ENCODE measurements around the gene KANSL1. TPM values are rescaled to one million over a fixed set of nuclear protein-coding genes. Genes with fewer than 3 reads are reported as not detected.
A peak's percentile ranks its signal among the peaks of the same experiment; 100 is the strongest.

The KANSL1 gene
- total RNA-seq, 2 donors from 2014 or later, result 68.2 to 190 TPM

DNA sequence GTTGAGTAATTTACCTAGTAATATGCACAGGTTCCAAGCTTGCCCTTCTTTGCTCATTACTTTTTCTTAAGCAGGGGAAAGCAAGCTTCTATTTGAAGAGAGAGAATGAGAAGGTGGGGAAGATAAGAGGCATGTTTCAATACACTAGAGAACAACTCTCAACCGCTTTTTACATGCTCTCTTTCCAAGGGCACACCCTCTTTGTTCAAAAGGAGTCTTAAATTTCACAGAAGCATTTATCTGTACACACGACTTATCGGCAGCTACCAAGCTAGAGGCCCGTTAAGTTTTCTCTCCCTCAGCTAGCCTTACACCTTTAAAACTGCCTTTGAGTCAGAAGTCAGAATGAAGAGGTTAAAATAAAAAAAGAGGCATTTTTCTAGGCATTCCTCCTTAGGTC lies 114.6 kb downstream of the KANSL1 start:
- 27 to 45% methylated on average over 4 of the region's 4 CpGs for WGBS, 2 donors
- DNase-seq (no peak), ATAC-seq (no peak)
- H3K9me3 ChIP-seq, result no peaks in the 10 kb centered on the region
- no peaks in the 10 kb centered on the region for H3K36me3 ChIP-seq (replicated peaks in 1 of 2; ENCODE audit: insufficient read depth in 1 of 2, low read depth in 2 of 2)
- H3K4me1 ChIP-seq, result peaks cover 37% of the 10 kb centered on the region
- H3K4me3 ChIP-seq, result no peak overlapping the region
- intact Hi-C loops (cut with DNase I), result no loop called here
- H3K27ac ChIP-seq, result no peak overlapping the region
- no peaks in the 10 kb centered on the region for H3K27me3 ChIP-seq
- TF ChIP-seq POLR2A (IDR thresholded peaks at IDR 0.05), result no peak
- TF ChIP-seq, protein P1, sequence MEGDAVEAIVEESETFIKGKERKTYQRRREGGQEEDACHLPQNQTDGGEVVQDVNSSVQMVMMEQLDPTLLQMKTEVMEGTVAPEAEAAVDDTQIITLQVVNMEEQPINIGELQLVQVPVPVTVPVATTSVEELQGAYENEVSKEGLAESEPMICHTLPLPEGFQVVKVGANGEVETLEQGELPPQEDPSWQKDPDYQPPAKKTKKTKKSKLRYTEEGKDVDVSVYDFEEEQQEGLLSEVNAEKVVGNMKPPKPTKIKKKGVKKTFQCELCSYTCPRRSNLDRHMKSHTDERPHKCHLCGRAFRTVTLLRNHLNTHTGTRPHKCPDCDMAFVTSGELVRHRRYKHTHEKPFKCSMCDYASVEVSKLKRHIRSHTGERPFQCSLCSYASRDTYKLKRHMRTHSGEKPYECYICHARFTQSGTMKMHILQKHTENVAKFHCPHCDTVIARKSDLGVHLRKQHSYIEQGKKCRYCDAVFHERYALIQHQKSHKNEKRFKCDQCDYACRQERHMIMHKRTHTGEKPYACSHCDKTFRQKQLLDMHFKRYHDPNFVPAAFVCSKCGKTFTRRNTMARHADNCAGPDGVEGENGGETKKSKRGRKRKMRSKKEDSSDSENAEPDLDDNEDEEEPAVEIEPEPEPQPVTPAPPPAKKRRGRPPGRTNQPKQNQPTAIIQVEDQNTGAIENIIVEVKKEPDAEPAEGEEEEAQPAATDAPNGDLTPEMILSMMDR (IDR thresholded peaks at IDR 0.05), result no peak

DNA sequence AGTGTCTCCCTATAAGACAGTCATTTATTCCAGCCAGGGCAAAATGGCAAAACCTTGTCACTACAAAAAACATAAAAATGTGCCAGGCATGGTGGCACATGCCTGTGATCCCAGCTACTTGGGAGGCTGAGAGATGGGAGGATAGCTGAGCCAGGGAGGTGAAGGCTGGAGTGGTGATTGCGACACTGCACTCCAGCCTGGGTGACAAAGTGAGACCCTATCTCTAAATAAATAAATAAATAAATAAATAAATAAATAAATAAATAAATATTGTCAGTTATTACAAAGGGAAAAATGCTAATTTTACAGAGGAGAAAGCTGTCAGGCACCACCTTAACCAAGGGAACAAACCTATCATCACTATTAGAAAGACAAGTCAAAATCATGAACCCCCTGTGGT lies 118.7 kb downstream of the KANSL1 start:
- TF ChIP-seq, protein P1 (IDR thresholded peaks at IDR 0.05), result no peak
- TF ChIP-seq POLR2A (IDR thresholded peaks at IDR 0.05), result no peak
- 94 to 96% methylated on average over 1 of the region's 1 CpG for WGBS, 2 donors
- ATAC-seq (no peak), DNase-seq (no peak)
- no peaks in the 10 kb centered on the region for H3K36me3 ChIP-seq (replicated peaks in 1 of 2; ENCODE audit: insufficient read depth in 1 of 2, low read depth in 2 of 2)
- intact Hi-C loops (cut with DNase I), result no loop called here
- H3K27ac ChIP-seq, result no peak overlapping the region
- peaks cover 26% of the 10 kb centered on the region for H3K4me1 ChIP-seq
- no peak overlapping the region for H3K4me3 ChIP-seq
- H3K27me3 ChIP-seq, result no peaks in the 10 kb centered on the region
- no peaks in the 10 kb centered on the region for H3K9me3 ChIP-seq

DNA sequence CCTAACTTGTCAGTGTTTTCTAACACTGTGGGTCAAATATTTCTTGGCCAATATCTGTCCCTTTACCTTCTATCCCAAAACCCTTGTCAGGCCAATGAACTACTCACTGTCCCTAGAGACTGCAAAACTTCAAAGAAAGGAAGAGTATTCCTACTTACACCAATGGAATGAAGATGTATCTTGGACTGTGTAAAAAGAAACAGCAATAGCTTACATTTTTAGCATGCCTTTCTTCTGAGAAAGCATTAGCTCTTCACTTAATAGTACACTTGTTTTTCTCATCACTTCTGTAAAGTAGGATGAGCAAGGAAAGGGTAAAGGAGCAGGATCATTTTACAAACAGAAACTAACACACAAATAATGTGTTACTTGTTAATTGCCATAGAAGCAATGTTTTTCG lies 120.2 kb downstream of the KANSL1 start:
- H3K27me3 ChIP-seq, result no peaks in the 10 kb centered on the region
- 96 to 100% methylated on average over 1 of the region's 1 CpG for WGBS, 2 donors
- no peaks in the 10 kb centered on the region for H3K36me3 ChIP-seq (replicated peaks in 1 of 2; ENCODE audit: insufficient read depth in 1 of 2, low read depth in 2 of 2)
- H3K27ac ChIP-seq, result no peak overlapping the region
- ATAC-seq, result no peak
- TF ChIP-seq, protein P1 (IDR thresholded peaks at IDR 0.05), result no peak
- no peak for TF ChIP-seq POLR2A (IDR thresholded peaks at IDR 0.05)
- peaks cover 17% of the 10 kb centered on the region for H3K4me1 ChIP-seq
- H3K4me3 ChIP-seq, result no peak overlapping the region
- no peaks in the 10 kb centered on the region for H3K9me3 ChIP-seq
- no peak for DNase-seq
- intact Hi-C loops (cut with DNase I), result no loop called here

DNA sequence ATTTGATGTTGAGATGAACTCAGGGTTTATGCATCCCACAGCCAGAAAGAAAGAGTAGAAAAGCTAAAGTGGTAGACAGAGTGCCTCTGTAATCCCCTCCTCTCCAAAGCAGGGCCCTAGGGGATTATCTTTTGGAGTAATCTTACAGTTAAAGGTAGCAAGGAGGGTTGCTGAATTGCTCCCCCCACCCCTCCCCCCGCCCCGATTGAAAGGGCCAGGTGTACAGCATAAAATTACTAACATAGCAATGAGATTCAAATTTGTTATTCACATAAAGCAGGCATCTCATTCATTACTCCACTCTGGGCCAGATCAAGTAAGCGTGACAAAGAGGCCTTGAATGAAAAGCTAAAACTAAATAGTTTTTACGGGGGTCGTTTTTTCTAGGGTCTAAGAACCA lies 121.4 kb downstream of the KANSL1 start:
- Histone ChIP-seq H3K4me3 (no peak overlapping the region), H3K9me3 (no peaks in the 10 kb centered on the region), H3K27me3 (no peaks in the 10 kb centered on the region), H3K27ac (no peak overlapping the region), H3K36me3 (replicated peaks in 1 of 2; ENCODE audit: insufficient read depth in 1 of 2, low read depth in 2 of 2) (no peaks in the 10 kb centered on the region), H3K4me1 (peaks cover 17% of the 10 kb centered on the region)
- ATAC-seq, result no peak
- intact Hi-C loops (cut with DNase I), result no loop called here
- WGBS, 2 donors, result 57 to 61% methylated on average over 5 of the region's 5 CpGs
- no peak for DNase-seq
- TF ChIP-seq POLR2A (IDR thresholded peaks at IDR 0.05), result no peak

DNA sequence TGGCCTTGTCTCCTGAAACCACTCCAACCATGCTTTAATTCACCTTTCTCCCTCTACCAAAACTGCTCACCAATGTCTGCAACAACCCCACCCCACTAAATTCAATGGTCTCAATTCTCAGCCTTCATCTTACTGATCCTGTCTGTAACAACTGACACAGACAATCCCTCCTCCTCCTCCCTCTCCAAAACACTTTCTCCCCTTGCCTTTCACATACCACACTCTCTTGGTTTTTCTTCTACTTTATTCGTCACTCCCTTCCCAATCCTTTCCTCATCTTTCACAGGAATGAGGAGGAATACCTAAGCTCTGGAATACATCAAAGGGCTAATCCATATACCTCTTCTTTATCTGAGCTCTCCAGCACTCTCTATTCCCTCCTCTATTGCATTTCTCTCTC lies 128.8 kb downstream of the KANSL1 start:
- 87 to 92% methylated on average over 1 of the region's 1 CpG for WGBS, 2 donors
- TF ChIP-seq POLR2A (IDR thresholded peaks at IDR 0.05), result no peak
- TF ChIP-seq, protein P1 (IDR thresholded peaks at IDR 0.05), result no peak
- Histone ChIP-seq H3K36me3 (replicated peaks in 1 of 2; ENCODE audit: insufficient read depth in 1 of 2, low read depth in 2 of 2) (peaks cover 3 to 10% of the 10 kb centered on the region in 2 donors), H3K4me1 (peaks cover 39% of the 10 kb centered on the region), H3K9me3 (no peaks in the 10 kb centered on the region), H3K27ac (peak overlapping the region; percentile 3 to 49 (median 27)), H3K4me3 (no peak overlapping the region), H3K27me3 (no peaks in the 10 kb centered on the region)
- DNase-seq (no peak), ATAC-seq (no peak)
- intact Hi-C loops (cut with DNase I), result no loop called here
